Fibroblast of lung (primary cell): ENCODE data around the gene LIPK.
"Not testable (repeated sequence)": the region's sequence is repeated elsewhere in the genome, so short reads cannot be mapped to it uniquely, and the experiment has no call there.

ENCODE experiments used
- EZH2 ChIP-seq: IDR thresholded peaks from 2 replicates; pipeline ENCODE4 v1.5.1; 2012; ENCODE audit warnings: low read length, control low read depth, mild to moderate bottlenecking; ENCODE audit errors: missing control alignments
- TF ChIP-seq, protein P1 (sequence below), 2 donors: IDR thresholded peaks in 1 of 2; conservative IDR thresholded peaks in 1 of 2; 1 replicate in 1 of 2; 2 replicates in 1 of 2; pipeline ENCODE4 v1.5.1; 2011 to 2012; ENCODE audit warnings: low read length in 2 of 2, control low read depth in 1 of 2, inconsistent platforms in 1 of 2, low read depth in 1 of 2, mild to moderate bottlenecking in 1 of 2

DNA sequence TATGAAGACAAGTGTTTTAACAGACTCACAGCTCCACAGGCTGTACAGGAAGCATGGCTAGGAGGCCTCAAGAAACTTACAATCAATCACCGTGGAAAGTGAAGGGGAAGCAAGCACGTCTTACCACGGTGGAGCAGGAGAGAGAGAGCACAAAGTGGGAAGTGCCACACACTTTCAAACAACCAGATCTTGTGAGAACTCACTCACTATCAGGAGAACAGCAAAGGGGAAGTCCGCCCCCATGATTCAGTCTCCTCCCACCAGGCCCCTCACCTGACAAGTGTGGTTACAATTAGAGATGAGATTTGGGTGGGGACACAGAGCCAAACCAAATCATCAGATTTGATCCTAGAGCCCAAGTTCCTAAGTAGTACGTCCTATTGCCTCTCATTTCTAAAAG is 35.9 kb downstream of the LIPK start:
- TF ChIP-seq, protein P1, sequence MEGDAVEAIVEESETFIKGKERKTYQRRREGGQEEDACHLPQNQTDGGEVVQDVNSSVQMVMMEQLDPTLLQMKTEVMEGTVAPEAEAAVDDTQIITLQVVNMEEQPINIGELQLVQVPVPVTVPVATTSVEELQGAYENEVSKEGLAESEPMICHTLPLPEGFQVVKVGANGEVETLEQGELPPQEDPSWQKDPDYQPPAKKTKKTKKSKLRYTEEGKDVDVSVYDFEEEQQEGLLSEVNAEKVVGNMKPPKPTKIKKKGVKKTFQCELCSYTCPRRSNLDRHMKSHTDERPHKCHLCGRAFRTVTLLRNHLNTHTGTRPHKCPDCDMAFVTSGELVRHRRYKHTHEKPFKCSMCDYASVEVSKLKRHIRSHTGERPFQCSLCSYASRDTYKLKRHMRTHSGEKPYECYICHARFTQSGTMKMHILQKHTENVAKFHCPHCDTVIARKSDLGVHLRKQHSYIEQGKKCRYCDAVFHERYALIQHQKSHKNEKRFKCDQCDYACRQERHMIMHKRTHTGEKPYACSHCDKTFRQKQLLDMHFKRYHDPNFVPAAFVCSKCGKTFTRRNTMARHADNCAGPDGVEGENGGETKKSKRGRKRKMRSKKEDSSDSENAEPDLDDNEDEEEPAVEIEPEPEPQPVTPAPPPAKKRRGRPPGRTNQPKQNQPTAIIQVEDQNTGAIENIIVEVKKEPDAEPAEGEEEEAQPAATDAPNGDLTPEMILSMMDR (conservative IDR thresholded peaks at IDR 0.05 in 1 of 2, IDR thresholded peaks at IDR 0.05 in 1 of 2; ENCODE audit: low read depth in 1 of 2, low read length in 2 of 2), result not testable (repeated sequence)
- TF ChIP-seq EZH2, result not testable (repeated sequence)
